GM19324 (cell line): Measurements from ENCODE around the gene WDR11.
A peak's percentile ranks its signal among the peaks of the same experiment; 100 is the strongest.

Source experiments
- ATAC-seq: cut with Tn5 transposase; IDR thresholded peaks from one replicate; pipeline ENCODE4 v1.9.1; 2021; ENCODE audit warnings: mild to moderate bottlenecking, moderate library complexity; ENCODE audit not compliant: unreplicated experiment, low FRiP score

WDR11 gene, protein sequence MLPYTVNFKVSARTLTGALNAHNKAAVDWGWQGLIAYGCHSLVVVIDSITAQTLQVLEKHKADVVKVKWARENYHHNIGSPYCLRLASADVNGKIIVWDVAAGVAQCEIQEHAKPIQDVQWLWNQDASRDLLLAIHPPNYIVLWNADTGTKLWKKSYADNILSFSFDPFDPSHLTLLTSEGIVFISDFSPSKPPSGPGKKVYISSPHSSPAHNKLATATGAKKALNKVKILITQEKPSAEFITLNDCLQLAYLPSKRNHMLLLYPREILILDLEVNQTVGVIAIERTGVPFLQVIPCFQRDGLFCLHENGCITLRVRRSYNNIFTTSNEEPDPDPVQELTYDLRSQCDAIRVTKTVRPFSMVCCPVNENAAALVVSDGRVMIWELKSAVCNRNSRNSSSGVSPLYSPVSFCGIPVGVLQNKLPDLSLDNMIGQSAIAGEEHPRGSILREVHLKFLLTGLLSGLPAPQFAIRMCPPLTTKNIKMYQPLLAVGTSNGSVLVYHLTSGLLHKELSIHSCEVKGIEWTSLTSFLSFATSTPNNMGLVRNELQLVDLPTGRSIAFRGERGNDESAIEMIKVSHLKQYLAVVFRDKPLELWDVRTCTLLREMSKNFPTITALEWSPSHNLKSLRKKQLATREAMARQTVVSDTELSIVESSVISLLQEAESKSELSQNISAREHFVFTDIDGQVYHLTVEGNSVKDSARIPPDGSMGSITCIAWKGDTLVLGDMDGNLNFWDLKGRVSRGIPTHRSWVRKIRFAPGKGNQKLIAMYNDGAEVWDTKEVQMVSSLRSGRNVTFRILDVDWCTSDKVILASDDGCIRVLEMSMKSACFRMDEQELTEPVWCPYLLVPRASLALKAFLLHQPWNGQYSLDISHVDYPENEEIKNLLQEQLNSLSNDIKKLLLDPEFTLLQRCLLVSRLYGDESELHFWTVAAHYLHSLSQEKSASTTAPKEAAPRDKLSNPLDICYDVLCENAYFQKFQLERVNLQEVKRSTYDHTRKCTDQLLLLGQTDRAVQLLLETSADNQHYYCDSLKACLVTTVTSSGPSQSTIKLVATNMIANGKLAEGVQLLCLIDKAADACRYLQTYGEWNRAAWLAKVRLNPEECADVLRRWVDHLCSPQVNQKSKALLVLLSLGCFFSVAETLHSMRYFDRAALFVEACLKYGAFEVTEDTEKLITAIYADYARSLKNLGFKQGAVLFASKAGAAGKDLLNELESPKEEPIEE

DNA sequence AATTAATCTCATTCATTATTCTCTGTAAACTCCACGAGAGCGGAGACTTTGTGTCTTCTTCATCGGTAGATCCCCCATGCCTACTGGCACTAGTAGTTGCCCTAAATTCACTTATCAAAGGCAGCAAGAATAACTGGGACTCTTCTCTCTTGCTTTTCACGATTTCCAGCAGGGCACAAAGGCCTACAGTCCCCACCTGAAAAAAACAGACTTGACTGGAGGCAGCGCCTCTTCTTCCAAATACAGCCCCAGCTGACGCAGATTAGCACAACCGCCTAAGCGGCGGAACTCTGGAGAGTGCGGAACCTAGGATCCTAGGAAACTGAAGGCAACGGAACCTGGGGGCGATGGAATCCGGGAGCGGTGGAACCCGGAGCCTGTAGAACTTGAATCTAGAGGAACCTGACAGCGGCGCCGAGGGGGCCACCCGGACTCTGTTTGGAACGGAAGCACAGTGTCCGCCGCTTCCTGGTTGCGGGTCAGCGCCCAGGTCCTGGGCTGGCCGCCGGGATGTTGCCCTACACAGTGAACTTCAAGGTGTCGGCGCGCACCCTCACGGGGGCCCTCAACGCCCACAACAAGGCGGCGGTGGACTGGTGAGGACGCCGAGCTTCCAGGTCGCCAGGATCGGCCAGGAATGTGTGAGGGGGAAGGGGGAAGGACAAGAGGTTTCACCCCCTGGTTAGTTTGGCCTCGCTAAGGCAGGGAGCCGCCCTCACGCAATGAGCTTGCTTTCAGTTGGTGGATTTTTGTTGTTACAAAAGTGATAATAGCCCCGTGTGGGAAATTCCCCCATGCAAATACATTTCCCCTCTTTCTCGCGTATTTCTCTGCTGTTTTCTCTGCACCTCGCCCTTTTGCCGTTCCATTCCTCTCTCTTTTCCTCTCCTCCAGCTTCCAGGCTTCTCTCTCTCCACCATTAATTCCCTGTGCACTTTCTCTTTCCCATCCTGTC lies at the start of gene WDR11:
Gene WDR11 (plus strand): TSS at position 452 of the 955 bp plus-strand sequence. CDS start 59 bp downstream, at position 511.
- peak; percentile 98 for ATAC-seq

- no peak for ATAC-seq
Observed at GRCh38 chr10:120802935-120803334, 48.2 kb upstream of the WDR11 start.

- no peak for ATAC-seq
Observed at GRCh38 chr10:120803972-120804371, 47.2 kb upstream of the WDR11 start.

DNA sequence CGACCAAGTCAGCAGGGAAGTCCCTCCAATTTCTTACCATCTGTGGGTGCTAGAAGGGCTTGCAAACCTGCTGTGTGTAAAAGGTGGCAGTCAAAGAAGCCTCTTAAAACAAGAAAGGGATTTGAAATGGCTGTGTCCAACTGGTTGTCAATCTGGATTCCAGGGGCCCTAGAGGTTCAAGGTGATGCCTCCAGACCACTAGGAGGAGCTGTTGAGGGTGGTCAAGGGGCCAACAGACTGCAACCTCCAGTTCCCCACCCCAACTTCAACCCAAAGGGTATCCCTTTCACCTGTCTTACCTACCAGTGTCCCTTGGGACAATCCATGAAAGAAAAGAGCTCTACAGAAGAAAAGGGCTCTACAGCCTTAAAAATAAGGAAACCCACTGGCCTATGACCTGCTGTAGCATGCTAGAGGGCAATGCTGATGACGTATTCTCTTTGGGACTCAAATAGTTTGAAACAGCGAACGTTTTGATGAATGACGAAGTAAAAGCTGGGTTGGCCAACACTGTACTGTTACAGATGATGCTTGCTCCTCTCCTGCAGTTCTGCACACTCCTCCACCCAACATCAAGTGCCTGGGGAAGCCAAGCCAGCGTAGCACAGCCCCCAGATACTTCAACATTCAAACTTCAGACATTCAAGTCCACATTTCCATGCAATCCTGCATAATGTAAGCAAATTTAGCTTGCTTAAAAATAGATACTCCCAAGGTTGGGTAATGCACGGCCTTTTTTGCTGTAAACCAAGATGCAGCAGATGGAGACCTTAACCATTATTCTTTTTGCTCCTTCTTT lies 45.9 kb upstream of the WDR11 start:
- ATAC-seq: no peak

- ATAC-seq: no peak
Observed at GRCh38 chr10:120806081-120806480, 45.1 kb upstream of the WDR11 start.

DNA sequence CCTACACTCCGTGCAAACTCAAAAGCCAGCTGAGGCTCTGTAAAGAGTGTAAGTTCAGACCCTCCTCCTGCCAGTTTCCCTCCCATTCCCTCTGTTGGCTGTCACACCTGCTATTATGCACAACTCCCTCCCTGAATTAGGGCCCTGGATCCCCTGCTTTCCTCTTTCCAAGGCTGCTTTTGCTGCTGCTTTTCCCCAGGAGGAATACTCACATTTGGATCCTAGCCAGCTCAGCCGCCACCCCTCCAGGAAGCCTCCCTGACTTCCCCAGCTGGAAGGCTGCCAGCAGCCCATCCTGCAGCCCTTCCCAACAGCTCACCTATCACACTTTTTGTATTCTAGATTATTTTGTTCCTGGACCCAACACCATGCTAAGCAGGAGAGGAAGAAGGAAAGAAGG lies 40.9 kb upstream of the WDR11 start:
- no peak for ATAC-seq

DNA sequence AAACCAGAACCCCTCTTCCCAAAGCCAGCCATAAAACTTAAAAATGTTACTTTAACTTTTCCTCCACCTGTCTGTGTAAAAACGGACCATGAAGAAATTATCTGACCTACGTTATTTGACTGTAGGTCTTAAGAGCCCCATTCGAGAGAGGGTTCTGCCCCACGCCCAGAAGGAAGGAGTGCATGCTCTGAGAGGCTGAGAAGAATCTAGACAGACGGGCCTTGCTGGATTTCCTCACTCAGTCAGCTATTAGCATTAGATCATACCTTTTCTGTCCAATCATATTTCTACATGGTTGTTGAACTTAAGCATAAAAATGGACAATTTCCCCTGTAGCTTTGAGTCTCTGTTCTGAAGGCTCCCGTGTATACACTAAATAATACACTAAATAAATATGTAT lies 38.1 kb upstream of the WDR11 start:
- no peak for ATAC-seq

DNA sequence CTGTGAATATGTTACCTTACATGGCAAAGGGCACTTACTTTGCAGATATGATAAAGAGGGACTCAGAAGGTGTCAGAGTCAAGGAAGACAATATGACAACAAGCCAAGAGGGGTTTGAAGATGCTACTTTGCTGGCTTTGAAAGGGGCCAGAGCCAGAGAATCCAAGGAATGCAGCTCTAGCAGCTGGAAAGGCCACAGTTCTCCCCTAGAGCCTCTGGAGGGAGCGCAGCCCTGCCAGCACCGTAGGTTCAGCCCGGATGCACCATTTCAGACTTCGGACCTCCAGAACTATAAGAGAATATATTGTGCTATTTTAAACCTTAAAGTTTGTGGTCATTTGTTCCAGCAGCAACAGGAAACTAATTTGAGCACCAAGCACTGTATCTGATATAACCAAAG lies 32.9 kb upstream of the WDR11 start:
- no peak for ATAC-seq

- ATAC-seq: no peak
Observed at GRCh38 chr10:120819366-120819765, 31.8 kb upstream of the WDR11 start.

DNA sequence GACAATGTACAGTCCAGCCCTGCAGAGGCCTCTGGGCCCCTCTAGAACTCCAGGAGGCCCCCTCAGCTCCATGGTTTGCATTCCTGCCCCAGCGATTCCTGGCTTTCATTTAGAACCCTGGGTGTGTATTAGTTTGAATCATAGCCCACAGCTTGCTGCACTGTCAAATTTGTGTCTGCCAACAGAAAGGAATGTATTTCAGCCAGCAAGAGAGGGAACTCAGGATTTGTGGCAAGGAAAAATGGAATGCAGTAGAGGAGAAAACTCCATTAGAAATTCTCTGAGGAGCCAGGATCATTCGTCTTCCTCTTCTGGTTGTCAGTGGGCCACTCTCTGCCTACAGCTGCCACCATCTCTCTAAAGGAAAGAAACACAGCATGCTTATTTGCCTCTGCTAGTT lies 27.9 kb upstream of the WDR11 start:
- ATAC-seq: no peak

DNA sequence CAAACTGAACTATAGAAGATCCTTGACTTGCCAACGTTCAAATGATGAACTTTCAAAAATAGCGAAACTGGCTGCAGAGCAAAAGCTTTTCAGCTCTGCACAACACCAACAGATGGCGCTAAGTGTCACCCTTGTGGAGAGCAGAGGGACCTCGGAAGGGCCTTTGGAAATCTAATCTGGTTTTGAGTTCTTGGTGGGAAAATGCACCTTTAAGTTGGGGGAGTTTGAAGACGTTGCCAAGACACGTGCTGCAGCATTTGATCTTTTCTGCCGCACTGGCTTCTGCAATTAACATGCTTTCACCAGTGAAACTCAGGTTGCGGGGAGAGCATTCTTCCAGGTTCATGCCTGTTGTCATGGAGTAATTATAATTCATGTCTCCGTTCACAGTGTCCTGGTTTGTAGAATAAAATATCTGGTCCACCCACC lies 26.3 kb upstream of the WDR11 start:
- ATAC-seq: no peak

DNA sequence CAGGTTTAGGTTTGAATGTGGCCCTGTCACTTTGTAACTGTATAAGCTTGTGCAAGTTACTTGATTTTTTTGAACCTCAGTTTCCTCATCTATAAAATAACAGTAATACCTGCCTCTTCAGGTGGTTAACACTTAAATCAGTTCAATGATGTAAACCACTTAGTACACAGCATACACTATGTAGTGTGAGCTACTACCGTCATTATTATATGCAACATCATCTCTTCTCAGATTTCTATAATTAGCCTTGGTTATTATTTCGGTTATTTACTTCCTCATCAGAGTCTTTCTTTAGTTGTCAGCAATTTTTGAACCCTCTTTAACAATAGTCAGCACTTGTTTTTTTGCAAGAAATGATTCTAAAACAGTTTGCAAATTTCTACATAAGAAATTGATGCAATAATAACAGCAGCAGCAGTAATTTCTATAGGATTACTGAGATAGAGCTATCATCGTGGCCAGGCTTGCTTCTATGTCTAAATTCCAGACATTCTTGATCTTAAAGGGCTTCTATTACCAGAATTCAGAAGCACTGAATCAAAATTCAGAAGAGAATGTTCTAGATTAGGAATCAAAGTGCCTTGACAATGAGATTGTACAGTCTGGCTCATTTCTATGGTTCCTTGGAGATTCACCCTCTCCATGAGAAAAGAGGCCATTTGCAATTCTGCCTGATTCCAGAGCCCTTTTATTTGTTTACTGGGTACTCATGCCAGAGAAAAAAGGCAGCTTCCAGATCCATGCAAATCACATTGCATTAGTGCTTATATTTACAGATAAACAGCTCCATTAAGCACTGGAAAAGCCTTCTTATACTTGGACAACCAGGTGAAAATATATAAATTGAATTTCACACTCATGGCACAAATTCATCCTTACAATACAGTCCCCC lies 25.0 kb upstream of the WDR11 start:
- ATAC-seq: no peak

DNA sequence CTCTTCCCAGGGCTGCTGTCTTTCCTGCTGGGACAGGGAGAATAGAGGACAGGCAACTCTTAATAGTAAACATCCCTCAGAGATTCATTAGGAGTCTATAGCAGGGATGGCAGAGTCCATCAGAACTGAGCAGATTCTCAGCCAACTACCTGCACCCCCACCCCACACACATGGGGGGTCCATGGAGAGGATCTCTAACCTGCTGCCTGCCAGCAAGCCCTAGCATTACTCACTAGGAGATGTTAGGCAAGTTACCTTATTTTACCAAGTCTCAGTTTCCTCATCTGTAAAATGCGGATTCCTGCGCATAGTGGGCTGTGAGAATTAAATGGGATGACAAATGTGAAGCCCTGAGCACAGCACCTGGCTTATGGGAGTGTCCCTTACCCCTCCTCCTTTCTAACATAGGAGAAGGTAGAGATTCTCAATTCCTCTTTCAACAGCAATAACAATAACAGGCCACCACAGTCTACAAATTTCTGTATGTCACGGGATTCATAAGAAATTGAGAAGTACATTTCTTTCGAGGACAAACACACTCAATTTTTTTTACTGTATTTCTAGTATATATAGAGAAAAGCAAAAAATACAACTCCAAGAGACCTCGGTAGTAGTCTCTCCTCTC lies 23.8 kb upstream of the WDR11 start:
- ATAC-seq: peak; percentile 74

DNA sequence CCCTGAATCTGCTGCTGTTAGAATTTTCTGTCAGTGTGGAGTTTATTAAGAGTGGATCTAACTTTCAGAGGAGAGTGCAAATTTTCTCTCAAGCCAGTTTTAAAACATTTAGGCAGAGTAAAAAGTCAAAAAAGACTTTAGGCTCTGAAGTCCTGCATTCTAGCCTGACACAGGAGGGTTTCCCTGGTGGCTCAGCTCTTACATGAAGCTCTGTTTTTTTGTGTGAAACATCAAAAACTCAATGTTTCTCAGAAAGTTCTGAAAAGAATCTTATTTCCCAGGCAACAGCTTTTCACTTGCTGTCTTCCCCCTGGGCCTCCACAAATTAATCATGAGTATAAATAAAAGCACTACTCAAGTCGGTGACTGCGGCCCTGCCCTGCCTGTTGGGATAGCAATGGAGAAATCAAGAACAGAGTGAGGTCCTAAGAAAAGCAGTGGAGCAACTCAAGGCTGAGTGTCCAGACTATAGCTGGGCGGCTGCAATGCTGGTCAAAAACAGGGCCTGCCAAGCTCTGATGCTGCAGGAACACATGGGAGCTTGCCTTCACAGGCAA lies 22.3 kb upstream of the WDR11 start:
- ATAC-seq: no peak

DNA sequence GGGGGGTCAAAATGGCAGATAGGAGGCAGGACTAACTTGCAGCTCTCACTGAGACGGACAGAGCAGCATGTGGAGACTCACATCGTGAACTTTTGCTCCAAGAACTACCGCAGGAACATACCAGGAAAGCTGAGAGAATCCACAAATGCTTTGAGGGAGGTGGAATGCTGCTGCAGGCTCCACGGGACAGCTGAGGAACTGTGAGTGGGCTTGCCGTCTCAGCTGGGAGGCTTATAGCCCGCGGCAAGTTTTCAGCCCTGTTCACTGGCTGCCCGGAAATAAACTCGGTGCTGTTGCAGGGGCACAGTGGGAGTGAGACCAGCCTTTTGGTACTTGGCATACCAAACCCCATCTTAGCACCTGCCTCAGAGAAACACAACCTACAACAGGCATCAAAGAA lies 19.1 kb upstream of the WDR11 start:
- no peak for ATAC-seq

DNA sequence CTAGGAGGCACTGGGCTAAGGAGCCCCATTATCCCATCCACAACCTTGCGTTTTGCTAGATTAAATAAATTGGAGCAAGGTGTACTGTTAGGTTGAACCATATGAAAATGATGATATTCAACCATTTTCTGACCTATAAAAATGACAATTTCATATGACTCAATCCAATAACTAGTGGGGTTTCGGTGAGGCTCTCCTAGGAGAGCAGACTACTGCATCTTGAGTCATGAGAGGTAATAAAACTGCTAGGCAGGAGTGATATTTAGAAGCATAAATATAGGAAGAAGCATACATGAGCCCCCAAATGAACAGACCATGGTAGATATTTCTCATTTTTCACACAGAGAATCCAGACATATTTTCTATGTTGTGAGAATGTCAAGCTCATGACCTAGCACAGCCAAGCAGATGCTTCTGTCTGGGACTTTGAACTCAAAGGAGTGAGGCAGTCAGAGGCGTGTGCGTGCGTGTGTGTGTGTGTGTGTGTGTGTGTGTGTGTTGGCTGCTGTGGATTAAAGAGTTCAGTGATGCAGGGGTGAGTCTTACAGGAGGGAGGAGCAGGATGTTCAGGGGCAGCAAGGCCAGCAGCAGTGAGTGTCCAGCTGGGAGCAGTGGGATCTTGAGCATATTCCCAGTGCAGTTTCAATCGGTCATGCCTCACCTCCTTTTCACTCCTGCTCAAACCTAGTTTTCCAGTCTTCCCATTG lies 17.8 kb upstream of the WDR11 start:
- ATAC-seq: no peak

GRCh38 chr10:120835603-120836002 lies 15.6 kb upstream of the WDR11 start:
- no peak for ATAC-seq
